CD4-positive, alpha-beta T cell treated with Interleukin-15 for 4 hours (primary cell): ENCODE measurements around the gene COPG1.

ENCODE experiments used
- DNase-seq: peaks from one replicate; pipeline ENCODE4 v3.0.0-alpha.2; 2020; ENCODE audit warnings: low spot score

Gene COPG1

DNA sequence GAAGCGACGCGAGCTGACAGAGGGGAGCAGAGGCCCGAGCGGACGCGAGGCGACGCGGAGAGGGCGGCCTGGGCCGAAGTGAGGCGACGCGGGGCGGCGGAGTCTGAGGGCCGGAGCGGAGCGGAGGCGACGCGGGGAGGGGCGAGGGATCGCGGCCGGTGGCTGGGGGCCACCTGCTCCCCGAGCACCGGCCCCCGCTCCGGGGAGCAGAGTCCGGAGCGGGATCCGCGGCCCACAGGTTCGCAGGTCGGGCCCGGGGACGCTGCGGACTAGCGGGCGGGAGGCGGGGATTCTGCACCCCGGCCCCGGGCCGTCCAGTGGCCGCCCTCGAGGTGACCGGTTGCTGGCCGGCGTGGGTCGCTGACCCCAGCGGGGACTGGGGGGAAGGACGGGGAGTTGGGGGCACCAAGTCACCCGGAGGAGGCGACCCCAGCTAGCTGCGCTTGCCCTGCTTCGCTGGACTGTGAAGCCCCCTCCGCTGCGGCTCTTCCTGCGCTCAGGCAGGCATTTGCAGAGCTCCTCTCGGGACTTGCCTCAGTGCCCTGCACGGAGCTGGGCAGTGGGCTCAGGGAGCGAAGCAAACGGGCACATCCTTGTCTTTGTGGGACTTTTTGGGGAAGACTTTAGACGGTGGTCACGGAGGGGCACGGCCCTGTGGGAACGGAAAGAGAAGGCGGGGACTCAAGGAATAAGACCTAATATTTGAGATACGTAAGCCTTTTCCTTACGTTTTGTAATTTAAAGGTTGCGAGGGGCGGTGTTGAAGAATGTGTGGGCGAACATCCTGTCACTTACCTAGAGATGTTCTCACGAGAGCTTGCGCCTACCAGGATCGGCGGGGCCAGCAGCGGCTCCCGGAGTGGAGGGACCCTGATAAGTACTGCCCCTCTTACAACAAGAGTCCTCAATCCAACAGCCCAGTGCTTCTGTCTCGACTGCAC, 29.8 kb downstream of the COPG1 start:
- DNase-seq: peak; percentile 30

- DNase-seq: no peak
Observed at GRCh38 chr3:129280183-129280582, 30.8 kb downstream of the COPG1 start.

DNA sequence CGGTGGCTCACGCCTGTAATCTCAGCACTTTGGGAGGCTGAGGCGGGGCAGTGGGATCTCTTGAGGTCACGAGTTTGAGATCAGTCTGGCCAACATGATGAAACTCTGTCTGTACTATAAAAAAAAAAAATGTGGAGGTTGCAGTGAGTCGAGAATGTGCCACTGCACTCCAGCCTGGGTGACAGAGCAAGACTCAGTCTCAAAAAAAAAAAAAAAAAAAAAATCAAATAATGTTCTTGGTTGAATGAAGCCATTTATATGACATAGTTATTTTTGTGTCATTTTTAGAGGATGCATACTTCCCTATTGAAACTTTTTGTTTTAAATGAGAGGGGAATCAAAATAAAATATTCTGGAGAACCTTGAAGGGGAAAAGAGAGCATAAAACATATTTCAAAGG, 32.3 kb downstream of the COPG1 start:
- DNase-seq: no peak

- DNase-seq: peak; percentile 70
Observed at GRCh38 chr3:129282727-129283327, 33.4 kb downstream of the COPG1 start.

DNA sequence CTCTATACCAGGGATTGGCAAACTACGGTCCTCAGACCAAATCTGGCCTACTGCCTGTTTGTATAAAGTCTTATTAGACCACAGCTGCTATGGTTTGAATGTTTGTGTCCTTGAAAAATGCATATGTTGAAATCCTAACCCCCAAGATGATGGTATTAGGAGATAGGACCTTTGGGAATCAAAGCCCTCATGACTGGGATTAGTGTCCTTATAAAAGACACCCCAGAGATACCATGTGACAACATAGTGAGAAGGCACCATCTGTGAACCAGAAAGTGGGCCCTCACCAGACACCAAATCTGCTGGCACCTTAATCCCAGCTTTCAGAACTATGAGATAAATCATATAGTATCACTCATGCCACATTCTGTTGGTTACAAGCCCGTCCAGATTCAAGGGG, 36.7 kb downstream of the COPG1 start:
- DNase-seq: no peak

GRCh38 chr3:129288446-129288845, 39.0 kb downstream of the COPG1 start:
- DNase-seq: no peak

GRCh38 chr3:129289201-129289921, 40.0 kb downstream of the COPG1 start:
- DNase-seq: no peak

DNA sequence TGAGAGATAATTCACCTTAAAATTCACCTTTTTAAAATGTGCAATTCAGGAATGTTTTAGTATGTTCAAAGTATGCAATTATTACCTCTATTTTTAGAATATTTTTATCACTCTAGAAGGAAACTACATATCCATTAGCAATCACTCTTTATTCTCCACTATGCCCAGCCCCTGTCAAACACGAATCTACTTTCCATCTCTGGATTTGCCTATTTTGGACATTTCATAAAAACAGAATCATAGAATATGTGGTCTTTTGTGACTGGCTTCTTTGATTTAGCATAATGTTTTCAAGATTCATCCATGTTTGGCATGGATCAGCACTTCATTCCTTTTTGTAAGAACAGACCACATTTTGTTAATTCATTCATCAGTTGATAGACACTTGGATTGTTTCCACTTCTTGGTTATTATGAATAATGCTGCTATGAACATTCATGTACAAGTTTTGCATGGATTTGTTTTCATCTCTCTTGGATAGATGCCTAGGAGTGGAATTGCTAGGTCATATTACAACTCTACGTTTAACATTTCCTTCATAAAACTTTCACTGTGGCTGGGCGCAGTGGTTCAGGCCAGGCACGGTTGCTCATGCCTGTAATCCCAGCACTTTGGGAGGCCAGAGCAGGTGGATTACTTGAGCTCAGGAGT, 42.0 kb downstream of the COPG1 start:
- DNase-seq: no peak

GRCh38 chr3:129295286-129295685, 45.9 kb downstream of the COPG1 start:
- DNase-seq: no peak

DNA sequence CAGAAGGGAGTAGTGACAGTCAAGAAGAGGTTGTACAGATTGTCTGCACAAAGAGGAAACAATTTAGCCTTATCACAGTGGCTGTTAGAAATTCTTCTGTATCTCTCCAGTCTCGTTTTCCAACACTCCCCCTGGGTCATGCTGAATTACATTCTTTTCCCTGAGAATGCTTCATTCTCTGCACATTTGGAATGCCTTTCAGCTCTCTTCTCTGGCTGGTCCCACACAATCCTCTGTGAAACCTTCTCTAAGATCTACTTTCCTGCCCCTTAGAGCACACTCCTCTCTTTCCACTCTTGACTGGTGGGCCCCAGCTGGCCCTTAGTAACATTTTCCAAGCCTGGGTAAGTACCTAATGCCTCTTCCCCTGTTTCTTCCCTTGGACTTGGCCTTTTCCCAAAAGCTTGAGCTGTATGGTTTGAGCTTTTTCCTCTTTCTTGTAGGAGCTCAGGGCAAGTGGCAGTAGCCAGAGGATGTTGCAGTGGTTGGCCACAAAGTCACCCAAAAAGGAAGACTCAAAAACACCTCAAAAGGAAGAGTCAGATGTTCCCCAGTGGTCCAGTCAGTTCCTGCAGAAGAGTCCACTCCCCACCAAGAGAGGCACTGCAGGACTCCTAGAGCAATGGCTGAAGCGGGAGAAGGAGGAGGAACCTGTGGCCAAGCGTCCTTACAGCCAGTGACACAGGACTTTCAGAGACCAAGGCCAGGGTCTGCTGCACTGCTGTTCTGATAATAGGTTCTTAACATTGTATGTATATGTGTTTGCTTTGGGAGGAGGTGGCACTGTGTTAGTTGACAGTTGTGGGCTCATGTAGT, 54.9 kb downstream of the COPG1 start:
- DNase-seq: no peak

DNA sequence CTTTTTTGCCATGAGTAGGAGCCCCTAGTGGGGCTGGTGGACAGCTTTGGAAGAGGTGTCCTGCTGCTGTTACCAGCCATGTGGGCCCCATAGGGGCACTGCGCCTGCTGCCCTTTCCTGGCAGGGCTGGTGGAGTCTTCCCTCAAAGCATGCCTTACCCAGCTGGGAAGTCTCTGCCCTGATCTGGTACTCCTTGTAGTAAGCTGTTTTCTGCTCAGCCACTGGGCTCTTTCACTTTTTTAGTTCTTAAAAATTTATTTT, 55.5 kb downstream of the COPG1 start:
- no peak for DNase-seq

DNA sequence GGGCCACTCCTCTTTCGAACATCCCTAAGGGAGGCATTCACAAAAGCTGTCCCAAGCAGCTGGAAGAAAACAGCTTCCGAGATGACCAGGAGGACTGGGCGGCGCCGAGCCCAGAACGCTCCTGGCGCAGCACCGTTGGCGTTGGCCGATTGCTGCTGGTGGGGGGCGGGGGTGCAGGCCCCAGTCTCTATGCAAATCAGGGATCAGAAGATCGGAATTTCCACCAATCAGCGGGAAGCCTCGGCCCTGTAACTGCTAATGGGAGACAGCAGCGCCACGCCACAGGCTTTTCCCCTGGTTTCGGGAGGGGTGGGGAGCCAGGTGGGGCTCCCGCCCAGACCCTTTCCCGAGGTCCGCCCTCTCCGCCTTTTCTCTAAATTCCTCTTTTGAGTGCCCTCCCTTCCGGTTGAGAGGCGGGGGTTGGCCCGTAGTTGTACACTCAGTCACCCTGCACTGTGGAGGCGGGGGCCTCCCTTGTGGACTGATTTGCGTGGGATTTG, 56.2 kb downstream of the COPG1 start:
- DNase-seq: peak; percentile 15

DNA sequence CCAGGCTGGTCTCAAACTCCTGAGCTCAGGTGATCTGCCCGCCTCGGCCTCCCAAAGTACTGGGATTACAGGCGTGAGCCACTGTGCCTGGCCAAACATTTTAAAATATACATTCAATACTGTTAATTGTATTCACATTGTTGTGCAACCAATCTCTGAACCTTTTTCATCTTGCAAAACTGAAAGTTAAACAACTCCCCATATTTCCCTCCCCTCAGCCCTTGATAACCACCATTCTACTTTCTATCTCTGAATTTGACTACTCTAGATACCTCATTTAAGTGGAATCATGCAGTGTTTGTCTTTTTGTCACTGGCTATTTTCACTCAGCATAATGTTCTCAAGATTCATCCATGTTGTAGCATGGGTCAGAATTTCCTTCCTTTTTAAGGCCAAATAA, 59.2 kb downstream of the COPG1 start:
- no peak for DNase-seq

GRCh38 chr3:129310111-129311011, 61.0 kb downstream of the COPG1 start:
- DNase-seq: no peak

DNA sequence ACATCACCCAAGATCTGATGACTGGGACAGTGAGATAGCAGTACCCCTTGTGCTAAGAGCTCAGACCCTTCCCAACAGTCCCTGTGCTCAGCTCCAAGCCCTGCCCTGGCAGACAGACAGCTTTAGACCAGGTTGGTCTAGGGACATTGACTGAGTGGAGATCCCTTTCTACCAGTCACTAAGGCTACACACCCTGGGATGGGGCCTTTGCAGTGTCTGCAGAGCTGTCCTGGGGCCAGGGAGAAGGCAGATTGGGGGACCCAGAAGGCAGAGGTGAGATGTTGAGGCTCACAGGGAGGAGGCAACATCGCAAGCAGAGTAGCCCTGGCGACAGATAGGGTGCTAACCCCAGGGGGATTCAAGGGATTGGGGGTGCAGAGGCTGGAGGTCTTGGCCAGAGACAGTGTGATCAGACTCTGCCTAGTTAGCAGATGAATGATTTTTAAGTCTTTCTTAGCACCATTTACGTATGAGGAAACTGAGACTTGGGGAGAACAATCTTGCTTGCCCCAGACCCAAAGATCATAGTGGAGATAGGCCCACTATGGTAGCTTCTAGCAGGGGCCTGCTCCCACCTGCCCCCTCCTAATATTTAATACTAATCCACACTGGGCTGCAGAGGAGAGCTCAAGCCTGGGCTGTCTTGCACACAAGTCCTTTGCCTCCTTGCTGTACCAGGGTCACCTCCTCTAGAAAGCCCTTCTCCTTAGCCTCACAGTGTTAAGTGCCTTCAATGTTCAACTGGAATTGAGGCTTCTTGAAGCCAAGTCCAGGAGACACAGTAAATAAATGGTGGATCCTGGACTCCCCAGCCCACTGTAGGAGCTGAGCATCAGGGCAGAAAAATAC, 61.9 kb downstream of the COPG1 start:
- DNase-seq: no peak

GRCh38 chr3:129312021-129312639, 62.7 kb downstream of the COPG1 start:
- no peak for DNase-seq

DNA sequence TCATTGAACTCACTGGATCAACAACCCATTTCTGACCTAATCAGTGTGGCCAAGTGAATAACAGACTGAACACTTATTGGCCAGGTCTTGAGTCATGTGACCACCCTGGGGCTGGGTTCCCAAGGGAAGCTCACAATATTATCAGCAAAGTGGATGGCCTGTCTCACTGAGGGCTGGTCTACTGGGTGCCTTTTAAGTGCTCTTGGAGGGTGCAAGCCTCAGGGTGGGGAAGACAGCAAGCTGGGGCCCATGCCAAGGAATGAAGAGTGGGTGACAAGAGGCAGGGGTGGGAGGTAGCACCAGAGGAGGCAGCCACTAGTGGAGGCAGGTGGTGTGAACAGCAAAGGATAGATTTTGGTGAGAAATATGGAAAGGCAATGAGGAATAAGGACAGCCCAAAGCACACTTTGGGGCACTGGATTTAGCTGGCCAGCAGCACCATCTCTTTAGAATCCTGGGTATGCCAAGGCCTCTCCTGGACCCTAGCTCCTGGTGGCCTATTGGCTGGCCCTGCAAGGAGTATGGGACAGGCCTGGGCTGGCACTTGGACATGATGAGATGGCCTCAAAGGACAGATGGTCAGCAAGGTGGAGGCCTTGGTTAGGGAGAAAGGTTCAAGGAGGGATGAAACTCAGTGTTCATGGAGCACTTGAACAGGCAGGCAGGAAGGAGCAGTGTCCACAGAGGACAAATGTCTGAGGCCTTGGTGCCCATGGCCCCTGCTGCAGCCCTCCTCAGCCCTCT, 63.4 kb downstream of the COPG1 start:
- no peak for DNase-seq

GRCh38 chr3:129313415-129313664, 63.9 kb downstream of the COPG1 start:
- no peak for DNase-seq
